HAP-1 (cell line): ENCODE results near the gene ATXN2L.

ENCODE experiments used
- DNase-seq, 2 experiments: peaks; one replicate each; pipeline ENCODE4 v3.0.0-alpha.2; 2016 to 2020; ENCODE audit warnings: low spot score in 2 of 2
- H3K27me3 ChIP-seq: fragments of 250-450 bp; sonication (Bioruptor Pico); 2 replicates; pipeline ENCODE4 v1.5.1; 2020; ENCODE audit warnings: low read depth, mild to moderate bottlenecking, moderate library complexity
- H3K36me3 ChIP-seq: fragments of 250-450 bp; sonication (Bioruptor Pico); replicated peaks from 2 replicates; pipeline ENCODE4 v1.5.1; 2020; ENCODE audit warnings: mild to moderate bottlenecking
- H3K4me1 ChIP-seq: fragments of 250-450 bp; sonication (Bioruptor Pico); 2 replicates; pipeline ENCODE4 v1.5.1; 2020; ENCODE audit warnings: mild to moderate bottlenecking
- H3K4me3 ChIP-seq: fragments of 250-450 bp; sonication (Bioruptor Pico); 2 replicates; pipeline ENCODE4 v1.5.1; 2020; ENCODE audit warnings: mild to moderate bottlenecking, moderate library complexity
- H3K9me3 ChIP-seq: fragments of 250-450 bp; sonication (Bioruptor Pico); 2 replicates; pipeline ENCODE4 v1.5.1; 2020; ENCODE audit warnings: mild to moderate bottlenecking, moderate library complexity
- in situ Hi-C: fragments of 300-500 bp; cut with MboI; formaldehyde crosslinking; loops from 3 replicates; pipeline ENCODE4 v1.14.3; 2020; ENCODE audit warnings: low sequenced_read_pairs, inconsistent platforms, mixed read lengths

ATXN2L gene

DNA sequence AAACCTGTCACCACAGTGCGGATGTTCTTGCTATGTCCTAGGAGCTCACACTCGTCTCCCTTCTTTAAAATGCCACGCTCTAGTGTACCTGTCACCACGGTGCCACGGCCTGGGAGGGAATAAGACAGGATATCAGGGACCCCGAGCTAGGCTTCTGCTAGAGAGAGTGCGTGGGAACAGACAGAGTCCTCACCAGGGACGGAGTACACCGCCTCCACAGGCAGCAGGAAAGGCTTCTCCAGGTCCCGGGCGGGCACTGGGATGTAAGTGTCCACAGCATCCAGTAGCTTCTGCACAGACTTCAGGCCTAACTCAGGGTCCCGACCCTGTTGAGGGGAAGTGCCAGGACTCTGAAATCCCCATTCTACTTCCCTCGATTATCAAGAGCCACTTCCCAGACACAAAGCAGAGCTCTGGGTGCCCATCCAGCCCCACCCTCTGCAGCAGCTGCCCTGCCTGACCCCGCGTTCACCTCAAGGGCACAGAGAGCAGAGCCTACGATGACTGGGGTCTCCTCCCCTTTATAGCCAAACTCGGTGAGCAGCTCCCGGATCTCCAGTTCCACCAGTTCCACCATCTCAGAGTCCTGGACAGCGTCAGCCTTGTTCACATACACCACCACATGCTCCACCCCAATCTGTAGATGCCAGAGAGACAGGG is 21.6 kb downstream of the ATXN2L start:
- no peak overlapping the region for H3K4me3 ChIP-seq
- no peak for DNase-seq

DNA sequence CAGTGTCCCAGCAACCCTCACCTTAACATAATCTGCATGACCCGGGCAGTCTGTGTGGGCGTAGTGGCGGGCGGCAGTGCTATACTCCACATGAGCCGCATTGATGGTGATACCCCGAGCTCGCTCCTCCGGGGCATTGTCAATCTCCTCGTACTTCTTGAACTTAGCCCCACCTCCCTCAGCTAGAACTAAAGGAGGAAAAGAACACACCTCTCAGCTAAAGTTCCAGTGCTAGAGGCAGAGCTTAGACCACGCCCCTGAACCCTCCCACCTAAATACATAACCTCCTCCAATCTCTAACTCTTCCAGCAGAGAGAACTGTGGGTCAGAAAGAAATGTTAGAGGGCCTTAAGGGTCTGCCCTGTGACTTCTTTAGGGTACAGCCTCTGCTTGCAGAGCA is 22.5 kb downstream of the ATXN2L start:
- in situ Hi-C loops: loop anchor here (5.0 kb wide), 1 partner anchor 102 kb away; no protein-coding TSS in a partner anchor

More for the DNA sequence above, 21.6 kb downstream of the ATXN2L start:
- Histone ChIP-seq H3K4me1 (peaks cover 4% of the 10 kb centered on the region), H3K36me3 (peaks cover 46% of the 10 kb centered on the region), H3K9me3 (no peaks in the 10 kb centered on the region), H3K27me3 (no peaks in the 10 kb centered on the region)
- in situ Hi-C loops: no loop called here

DNA sequence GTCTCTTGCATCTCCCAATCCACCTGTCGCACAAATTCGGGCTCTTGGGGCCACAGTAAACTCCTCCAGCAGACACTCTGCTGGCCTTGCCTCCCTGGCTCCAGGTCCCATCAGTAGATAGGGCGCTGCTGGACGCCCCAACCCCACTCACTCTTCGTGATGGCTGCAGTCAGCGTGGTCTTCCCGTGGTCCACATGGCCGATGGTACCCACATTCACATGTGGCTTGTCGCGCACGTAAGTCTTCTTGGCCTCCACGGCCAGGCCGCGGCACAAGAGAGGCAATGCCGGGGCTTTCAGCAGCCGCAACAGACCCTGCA is 22.9 kb downstream of the ATXN2L start:
- H3K36me3 ChIP-seq: peaks cover 46% of the 10 kb centered on the region
- H3K4me3 ChIP-seq: peak overlapping the region; percentile 100
- peaks cover 4% of the 10 kb centered on the region for H3K4me1 ChIP-seq
- DNase-seq: no peak
- no peaks in the 10 kb centered on the region for H3K27me3 ChIP-seq
- in situ Hi-C loops: loop anchor here (5.0 kb wide), 1 partner anchor 102 kb away; no protein-coding TSS in a partner anchor
- no peaks in the 10 kb centered on the region for H3K9me3 ChIP-seq

More for the DNA sequence above, 22.5 kb downstream of the ATXN2L start:
- H3K27me3 ChIP-seq: no peaks in the 10 kb centered on the region
- no peaks in the 10 kb centered on the region for H3K9me3 ChIP-seq
- peak overlapping the region; percentile 100 for H3K4me3 ChIP-seq
- DNase-seq: peak; percentile 85 to 88
- peaks cover 4% of the 10 kb centered on the region for H3K4me1 ChIP-seq
- peaks cover 46% of the 10 kb centered on the region for H3K36me3 ChIP-seq

DNA sequence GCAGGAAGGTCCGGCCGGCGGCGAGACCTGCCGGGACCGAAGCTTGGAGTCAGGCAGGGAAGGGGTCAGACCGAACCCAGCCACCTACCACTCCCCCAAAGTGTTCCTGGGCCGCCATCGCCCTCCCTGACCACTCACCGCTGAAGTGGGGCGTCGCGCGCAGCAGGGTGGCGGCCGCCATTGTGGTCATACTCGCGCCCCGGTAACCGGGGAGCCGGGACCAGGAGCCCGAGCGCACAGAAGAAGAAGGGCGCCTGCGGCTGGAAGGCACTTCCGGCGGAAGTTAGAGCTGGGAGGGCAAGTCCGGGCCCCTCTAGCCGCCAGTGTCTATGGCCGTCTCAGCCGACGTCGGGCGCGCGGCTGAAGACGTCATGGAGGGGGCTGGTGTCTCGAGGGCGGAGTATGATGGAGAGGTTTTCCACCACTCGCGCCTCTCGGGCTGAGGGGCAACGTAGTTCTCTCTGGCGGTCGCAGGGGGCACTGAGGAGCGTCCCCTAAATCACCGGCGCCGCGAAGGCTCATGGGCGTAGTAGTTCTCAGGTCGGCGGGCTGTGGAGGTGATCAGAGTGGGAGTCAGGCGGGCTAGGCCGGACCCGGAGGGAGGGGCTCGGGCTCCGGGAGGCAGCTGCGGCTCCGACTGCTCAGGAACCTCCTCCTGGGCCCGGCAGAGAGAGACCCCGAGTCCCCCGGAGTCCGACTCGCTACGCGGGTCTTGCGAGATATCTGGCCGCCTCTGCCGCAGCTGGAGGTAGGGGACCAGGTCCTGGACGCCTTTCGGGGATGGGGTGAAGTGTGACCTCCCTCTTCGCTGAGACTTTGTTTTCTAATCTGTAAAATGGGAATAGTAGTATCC is 23.5 kb downstream of the ATXN2L start, which contains the start of gene TUFM:
Gene TUFM, minus strand, starts transcription at position 269 of the 853 bp plus-strand sequence. Its CDS starts 79 bp downstream, at position 190.
- no peaks in the 10 kb centered on the region for H3K9me3 ChIP-seq
- H3K27me3 ChIP-seq: no peaks in the 10 kb centered on the region
- in situ Hi-C loops: loop anchor here (5.0 kb wide), 1 partner anchor 101 kb away; no protein-coding TSS in a partner anchor
- H3K4me1 ChIP-seq: peaks cover 4% of the 10 kb centered on the region
- DNase-seq: peak; percentile 98
- H3K4me3 ChIP-seq: peak within 1 kb of the TSS; percentile 100
- peaks cover 42% of the 10 kb centered on the region for H3K36me3 ChIP-seq

DNA sequence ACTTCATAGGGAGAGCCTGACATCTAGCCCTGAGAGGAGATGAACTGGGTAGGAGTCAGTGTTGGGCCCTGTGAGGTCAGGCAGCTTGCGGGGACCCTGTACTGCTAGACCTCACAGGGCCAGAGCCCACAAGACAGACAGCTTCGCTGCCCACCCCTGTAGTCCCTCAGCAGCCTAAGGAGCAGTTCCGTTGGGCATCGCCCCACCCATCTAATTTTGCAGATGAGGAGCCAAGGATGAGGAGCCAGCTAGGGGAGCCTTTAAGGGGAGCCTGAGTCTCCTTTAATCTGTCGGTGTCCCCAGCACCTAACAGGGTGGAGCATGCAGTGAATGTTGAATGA is 24.1 kb downstream of the ATXN2L start:
- DNase-seq: peak in 1 of 2 experiments; percentile 29
- H3K27me3 ChIP-seq: no peaks in the 10 kb centered on the region
- peaks cover 4% of the 10 kb centered on the region for H3K4me1 ChIP-seq
- no peaks in the 10 kb centered on the region for H3K9me3 ChIP-seq
- H3K4me3 ChIP-seq: peak overlapping the region; percentile 100
- in situ Hi-C loops: loop anchor here (5.0 kb wide), 1 partner anchor 100 kb away; no protein-coding TSS in a partner anchor
- peaks cover 37% of the 10 kb centered on the region for H3K36me3 ChIP-seq

DNA sequence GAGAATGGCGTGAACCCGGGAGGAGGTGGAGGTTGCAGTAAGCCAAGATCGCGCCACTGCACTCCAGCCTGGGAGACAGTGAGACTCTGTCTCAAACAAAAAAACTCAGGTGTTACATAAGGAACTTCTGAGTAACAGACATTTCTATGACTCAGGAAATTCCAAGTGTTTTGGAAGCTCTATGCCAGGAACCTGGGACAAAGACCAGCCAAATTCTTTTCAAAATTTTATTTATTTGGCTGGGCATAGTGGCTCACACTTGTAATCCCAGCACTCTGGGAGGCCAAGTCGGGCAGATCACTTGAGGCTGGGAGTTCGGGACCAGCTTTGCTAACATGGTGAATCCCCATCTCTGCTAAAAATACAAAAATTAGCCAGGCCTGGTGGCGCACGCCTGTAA is 35.6 kb downstream of the ATXN2L start:
- H3K27me3 ChIP-seq: no peaks in the 10 kb centered on the region
- DNase-seq: no peak
- H3K36me3 ChIP-seq: no peaks in the 10 kb centered on the region
- no peak overlapping the region for H3K4me3 ChIP-seq
- in situ Hi-C loops: no loop called here
- no peaks in the 10 kb centered on the region for H3K9me3 ChIP-seq
- H3K4me1 ChIP-seq: no peaks in the 10 kb centered on the region

DNA sequence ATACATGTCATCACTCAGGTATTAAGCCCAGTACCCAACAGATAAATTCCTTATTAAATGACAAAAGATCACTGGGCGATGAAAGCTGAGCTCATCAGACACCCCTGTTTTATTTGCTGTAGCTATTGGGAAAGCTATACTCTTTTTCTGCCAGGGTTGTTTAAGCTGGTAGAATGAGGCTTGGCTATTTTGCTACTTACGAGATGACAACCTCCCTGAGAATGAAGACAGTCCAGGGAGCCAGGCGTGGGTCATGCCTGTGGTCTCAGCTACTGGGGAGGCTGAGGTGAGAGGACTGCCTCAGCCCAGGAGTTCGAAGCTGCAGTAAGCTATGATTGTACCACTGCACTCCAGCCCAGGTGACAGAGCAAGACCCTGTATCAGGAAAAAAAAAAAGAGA is 36.5 kb downstream of the ATXN2L start:
- no peak for DNase-seq
- in situ Hi-C loops: no loop called here

DNA sequence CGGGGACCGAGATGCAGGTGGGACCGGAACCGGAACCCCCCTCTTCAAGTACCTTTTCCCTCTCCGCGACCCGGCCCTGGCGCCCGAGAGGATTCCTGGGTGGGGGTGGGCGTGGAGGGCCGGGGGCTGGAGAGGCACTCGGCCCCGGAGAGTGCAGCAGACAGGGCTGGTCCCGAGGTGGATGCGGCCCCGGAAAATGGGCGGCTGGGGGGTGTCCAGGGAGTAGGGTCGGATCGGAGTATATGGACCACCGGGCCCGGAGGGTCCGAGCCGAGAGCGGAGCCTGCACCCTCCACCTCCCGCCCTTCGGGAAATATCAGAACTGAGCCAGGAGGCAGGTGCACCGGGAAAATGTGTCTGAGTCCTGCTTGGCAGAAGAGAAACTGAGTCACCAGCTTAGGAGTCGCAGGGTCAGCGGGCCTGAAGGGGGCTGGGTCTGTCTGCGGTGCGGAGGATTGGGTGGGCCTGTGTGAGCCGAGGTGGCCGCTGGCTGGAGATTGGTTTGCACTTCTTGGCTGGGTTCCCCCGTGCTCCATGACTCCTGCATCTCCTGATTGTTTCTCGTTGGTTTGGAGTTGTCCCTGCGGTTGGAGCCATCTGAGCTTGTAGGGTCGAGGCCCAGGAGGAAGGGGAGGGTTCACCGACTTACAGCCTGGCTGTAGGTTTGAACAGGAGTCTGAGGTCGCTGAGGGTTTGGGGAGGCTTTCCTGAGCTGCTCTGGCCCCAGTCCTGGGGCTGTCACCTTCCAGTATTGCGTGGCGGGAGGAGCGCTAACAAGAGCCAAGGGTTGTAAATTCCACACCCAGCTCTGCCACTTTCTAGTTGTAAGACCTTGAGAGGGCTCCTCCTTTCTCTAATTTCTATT is 41.4 kb downstream of the ATXN2L start:
- Histone ChIP-seq H3K4me3 (peak overlapping the region; percentile 99), H3K36me3 (peaks cover 24% of the 10 kb centered on the region), H3K27me3 (no peaks in the 10 kb centered on the region), H3K9me3 (no peaks in the 10 kb centered on the region), H3K4me1 (peaks cover 4% of the 10 kb centered on the region; the same call in 1 of the 2 replicates)
- in situ Hi-C loops: no loop called here
- no peak for DNase-seq

More for the DNA sequence above, 36.5 kb downstream of the ATXN2L start:
- H3K4me1 ChIP-seq: no peaks in the 10 kb centered on the region
- no peak overlapping the region for H3K4me3 ChIP-seq
- no peaks in the 10 kb centered on the region for H3K9me3 ChIP-seq
- no peaks in the 10 kb centered on the region for H3K36me3 ChIP-seq
- no peaks in the 10 kb centered on the region for H3K27me3 ChIP-seq

DNA sequence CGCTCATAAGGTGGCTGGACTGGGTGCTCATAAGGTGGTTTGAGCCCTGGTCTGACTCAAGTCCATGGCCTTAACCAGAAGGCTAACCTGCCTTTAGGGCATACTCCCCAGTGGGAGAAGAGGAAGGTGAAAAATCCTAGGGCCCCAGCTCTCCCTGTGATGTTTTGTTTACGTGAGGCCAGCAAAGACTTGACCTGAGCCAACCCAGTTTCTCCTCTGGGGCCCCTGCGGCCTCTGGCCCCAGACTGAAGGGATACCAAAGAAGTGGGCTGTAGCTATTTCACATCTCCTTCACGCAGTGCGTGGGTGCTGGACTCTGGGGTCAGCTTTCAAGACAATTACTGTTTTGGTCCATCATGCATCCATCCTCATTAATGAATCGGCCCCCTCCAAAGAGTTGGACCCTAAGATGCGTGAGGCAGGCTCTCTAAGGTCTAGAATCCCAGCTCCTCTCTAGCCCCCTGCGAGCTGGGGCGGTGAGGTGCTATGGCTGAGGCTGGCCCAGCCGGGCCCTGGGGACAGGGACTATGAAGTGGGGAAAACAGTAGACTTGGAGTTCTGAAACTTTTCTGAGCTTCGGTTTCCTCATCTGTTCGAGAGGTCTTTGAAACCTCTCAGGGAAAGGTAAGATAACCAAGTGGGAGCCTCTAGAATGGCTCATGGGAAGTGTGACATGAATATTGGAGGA is 42.3 kb downstream of the ATXN2L start:
- in situ Hi-C loops: no loop called here
- peak overlapping the region; percentile 99; the same call in 1 of the 2 replicates for H3K4me3 ChIP-seq
- H3K36me3 ChIP-seq: peaks cover 34% of the 10 kb centered on the region
- H3K9me3 ChIP-seq: no peaks in the 10 kb centered on the region
- DNase-seq: no peak
- no peaks in the 10 kb centered on the region for H3K27me3 ChIP-seq
- peaks cover 4% of the 10 kb centered on the region; the same call in 1 of the 2 replicates for H3K4me1 ChIP-seq

DNA sequence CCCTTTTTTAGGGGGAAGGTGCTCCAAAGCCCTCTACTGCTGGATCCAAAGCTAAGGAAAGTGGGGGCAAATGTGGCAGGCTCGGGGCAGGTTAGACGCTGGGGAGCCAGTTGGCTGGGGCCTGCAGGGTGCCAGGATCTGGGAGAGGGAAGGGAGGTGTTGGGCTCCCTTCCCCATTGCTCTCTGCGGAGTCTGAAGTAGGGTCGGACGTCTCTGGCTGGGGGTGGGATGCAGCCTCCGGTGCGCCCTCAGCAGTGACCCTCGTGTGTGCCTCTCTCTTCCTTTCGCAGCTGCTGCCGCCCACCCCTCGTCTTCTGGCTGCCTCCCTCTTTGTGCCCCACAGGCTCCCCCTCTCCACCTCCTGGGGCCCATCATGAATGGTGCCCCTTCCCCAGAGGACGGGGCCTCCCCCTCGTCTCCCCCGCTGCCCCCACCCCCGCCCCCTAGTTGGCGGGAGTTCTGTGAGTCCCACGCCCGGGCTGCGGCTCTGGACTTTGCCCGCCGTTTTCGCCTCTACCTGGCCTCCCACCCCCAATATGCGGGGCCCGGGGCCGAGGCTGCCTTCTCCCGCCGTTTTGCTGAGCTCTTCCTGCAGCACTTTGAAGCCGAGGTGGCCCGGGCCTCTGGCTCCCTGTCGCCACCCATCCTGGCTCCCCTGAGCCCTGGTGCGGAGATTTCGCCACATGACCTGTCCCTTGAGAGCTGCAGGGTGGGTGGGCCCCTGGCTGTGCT is 43.1 kb downstream of the ATXN2L start:
- H3K27me3 ChIP-seq: no peaks in the 10 kb centered on the region
- no peak for DNase-seq
- H3K9me3 ChIP-seq: no peaks in the 10 kb centered on the region
- in situ Hi-C loops: no loop called here
- peaks cover 4% of the 10 kb centered on the region; the same call in 1 of the 2 replicates for H3K4me1 ChIP-seq
- H3K4me3 ChIP-seq: no peak overlapping the region
- peaks cover 41% of the 10 kb centered on the region for H3K36me3 ChIP-seq

DNA sequence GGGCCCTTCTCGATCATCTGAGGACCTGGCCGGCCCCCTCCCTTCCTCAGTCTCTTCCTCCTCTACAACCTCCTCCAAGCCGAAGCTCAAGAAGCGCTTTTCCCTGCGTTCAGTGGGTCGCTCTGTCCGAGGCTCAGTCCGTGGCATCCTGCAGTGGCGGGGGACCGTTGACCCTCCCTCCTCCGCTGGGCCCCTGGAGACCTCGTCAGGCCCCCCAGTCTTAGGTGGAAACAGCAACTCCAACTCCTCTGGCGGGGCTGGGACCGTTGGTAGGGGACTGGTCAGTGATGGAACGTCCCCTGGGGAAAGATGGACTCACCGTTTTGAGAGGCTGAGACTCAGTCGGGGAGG is 43.6 kb downstream of the ATXN2L start:
- no peak for DNase-seq
- H3K27me3 ChIP-seq: no peaks in the 10 kb centered on the region
- no peaks in the 10 kb centered on the region for H3K9me3 ChIP-seq
- in situ Hi-C loops: no loop called here
- H3K36me3 ChIP-seq: peaks cover 42% of the 10 kb centered on the region
- H3K4me3 ChIP-seq: no peak overlapping the region
- peaks cover 4% of the 10 kb centered on the region; the same call in 1 of the 2 replicates for H3K4me1 ChIP-seq

DNA sequence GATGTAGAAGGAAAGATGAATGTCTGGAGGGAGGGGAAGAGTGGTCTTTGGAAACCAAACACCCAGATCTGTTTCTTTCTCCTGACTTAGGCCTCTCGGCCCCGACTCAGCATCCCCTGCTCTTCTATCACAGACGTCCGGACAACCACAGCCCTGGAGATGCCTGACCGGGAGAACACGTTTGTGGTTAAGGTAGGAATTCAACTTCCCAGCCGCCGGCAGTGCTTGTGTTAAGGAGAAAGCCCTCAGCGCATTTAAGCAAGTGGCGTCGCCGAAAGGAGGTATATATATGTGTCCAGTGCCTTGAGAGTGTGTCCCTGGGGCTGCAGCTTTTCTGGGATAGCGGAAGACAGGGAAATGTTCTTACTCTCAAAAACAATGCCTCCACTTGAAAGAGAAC is 44.4 kb downstream of the ATXN2L start:
- in situ Hi-C loops: no loop called here
- Histone ChIP-seq H3K36me3 (peaks cover 45% of the 10 kb centered on the region), H3K9me3 (no peaks in the 10 kb centered on the region), H3K4me1 (peaks cover 4% of the 10 kb centered on the region; the same call in 1 of the 2 replicates), H3K27me3 (no peaks in the 10 kb centered on the region), H3K4me3 (no peak overlapping the region)
- no peak for DNase-seq
